ENCODE results near the gene ZC3H18. TPM values are rescaled to one million over a fixed set of nuclear protein-coding genes. Genes with fewer than 3 reads are reported as not detected.

The ZC3H18 gene
- total RNA-seq, 4 donors from 2014 or later, result 15.7 to 20.8 (median 20.3) TPM

- no peak for TF ChIP-seq POLR2AphosphoS5 (IDR thresholded peaks at IDR 0.05)
- H3K4me3 ChIP-seq, result no peak overlapping the region
- H3K4me1 ChIP-seq, result peaks cover 26% of the 10 kb centered on the region
- DNase-seq (ENCODE audit: low spot score in 2 of 2), result peak in 1 of 2 donors; percentile 68
- H3K9me3 ChIP-seq, result no peaks in the 10 kb centered on the region
- peak overlapping the region; percentile 43 for H3K27ac ChIP-seq
- no peaks in the 10 kb centered on the region for H3K27me3 ChIP-seq
- H3K36me3 ChIP-seq, result peaks cover 25% of the 10 kb centered on the region
- 88% methylated on average over 3 of the region's 29 CpGs for WGBS
Observed at GRCh38 chr16:88651989-88652761, 82.0 kb downstream of the ZC3H18 start.

- no peaks in the 10 kb centered on the region for H3K9me3 ChIP-seq
- peaks cover 26% of the 10 kb centered on the region for H3K4me1 ChIP-seq
- H3K27me3 ChIP-seq, result no peaks in the 10 kb centered on the region
- no peak overlapping the region for H3K4me3 ChIP-seq
- H3K36me3 ChIP-seq, result peaks cover 25% of the 10 kb centered on the region
- TF ChIP-seq POLR2AphosphoS5 (IDR thresholded peaks at IDR 0.05), result no peak
- TF ChIP-seq CTCF (IDR thresholded peaks at IDR 0.05), result no peak
- TF ChIP-seq POLR2A (IDR thresholded peaks at IDR 0.05), result no peak
- TF ChIP-seq EP300 (IDR thresholded peaks at IDR 0.05), result no peak
- 100% methylated on average over 2 of the region's 8 CpGs for WGBS
- no peak for DNase-seq (ENCODE audit: low spot score in 2 of 2)
- no peak overlapping the region for H3K27ac ChIP-seq
Observed at GRCh38 chr16:88652762-88653063, 82.5 kb downstream of the ZC3H18 start.

GRCh38 chr16:88653101-88653500, 82.9 kb downstream of the ZC3H18 start:
- H3K27ac ChIP-seq, result no peak overlapping the region
- no peaks in the 10 kb centered on the region for H3K9me3 ChIP-seq
- peaks cover 25% of the 10 kb centered on the region for H3K36me3 ChIP-seq
- TF ChIP-seq CTCF (IDR thresholded peaks at IDR 0.05) (no peak), POLR2A (IDR thresholded peaks at IDR 0.05) (no peak), EP300 (IDR thresholded peaks at IDR 0.05) (no peak), POLR2AphosphoS5 (IDR thresholded peaks at IDR 0.05) (no peak)
- no peak for DNase-seq (ENCODE audit: low spot score in 2 of 2)
- WGBS, result 70% methylated on average over 10 of the region's 13 CpGs
- H3K4me3 ChIP-seq, result no peak overlapping the region
- peaks cover 26% of the 10 kb centered on the region for H3K4me1 ChIP-seq
- no peaks in the 10 kb centered on the region for H3K27me3 ChIP-seq

- Histone ChIP-seq H3K4me3 (no peak overlapping the region), H3K27ac (no peak overlapping the region), H3K9me3 (no peaks in the 10 kb centered on the region), H3K36me3 (peaks cover 25% of the 10 kb centered on the region), H3K4me1 (peaks cover 26% of the 10 kb centered on the region), H3K27me3 (no peaks in the 10 kb centered on the region)
- no peak for TF ChIP-seq CTCF (IDR thresholded peaks at IDR 0.05)
- WGBS, result 75% methylated on average over 32 of the region's 32 CpGs
- DNase-seq (ENCODE audit: low spot score in 2 of 2), result no peak
Observed at GRCh38 chr16:88653596-88654362, 83.6 kb downstream of the ZC3H18 start.

GRCh38 chr16:88654363-88655052, 84.3 kb downstream of the ZC3H18 start:
- WGBS, result 83% methylated on average over 14 of the region's 28 CpGs
- Histone ChIP-seq H3K9me3 (no peaks in the 10 kb centered on the region), H3K27ac (no peak overlapping the region), H3K4me1 (peaks cover 22% of the 10 kb centered on the region), H3K4me3 (no peak overlapping the region), H3K27me3 (no peaks in the 10 kb centered on the region), H3K36me3 (peaks cover 25% of the 10 kb centered on the region)
- no peak for DNase-seq (ENCODE audit: low spot score in 2 of 2)
- TF ChIP-seq CTCF (IDR thresholded peaks at IDR 0.05) (no peak), POLR2AphosphoS5 (IDR thresholded peaks at IDR 0.05) (no peak), EP300 (IDR thresholded peaks at IDR 0.05) (no peak), POLR2A (IDR thresholded peaks at IDR 0.05) (no peak)
